Central memory CD4-positive, alpha-beta T cell (primary cell): ENCODE data around the gene C2CD2L.
"Not testable (repeated sequence)": the region's sequence is repeated elsewhere in the genome, so short reads cannot be mapped to it uniquely, and the experiment has no call there.

Experiments used
- DNase-seq: peaks from one replicate; pipeline ENCODE4 v3.0.0; 2022

Gene C2CD2L

DNA sequence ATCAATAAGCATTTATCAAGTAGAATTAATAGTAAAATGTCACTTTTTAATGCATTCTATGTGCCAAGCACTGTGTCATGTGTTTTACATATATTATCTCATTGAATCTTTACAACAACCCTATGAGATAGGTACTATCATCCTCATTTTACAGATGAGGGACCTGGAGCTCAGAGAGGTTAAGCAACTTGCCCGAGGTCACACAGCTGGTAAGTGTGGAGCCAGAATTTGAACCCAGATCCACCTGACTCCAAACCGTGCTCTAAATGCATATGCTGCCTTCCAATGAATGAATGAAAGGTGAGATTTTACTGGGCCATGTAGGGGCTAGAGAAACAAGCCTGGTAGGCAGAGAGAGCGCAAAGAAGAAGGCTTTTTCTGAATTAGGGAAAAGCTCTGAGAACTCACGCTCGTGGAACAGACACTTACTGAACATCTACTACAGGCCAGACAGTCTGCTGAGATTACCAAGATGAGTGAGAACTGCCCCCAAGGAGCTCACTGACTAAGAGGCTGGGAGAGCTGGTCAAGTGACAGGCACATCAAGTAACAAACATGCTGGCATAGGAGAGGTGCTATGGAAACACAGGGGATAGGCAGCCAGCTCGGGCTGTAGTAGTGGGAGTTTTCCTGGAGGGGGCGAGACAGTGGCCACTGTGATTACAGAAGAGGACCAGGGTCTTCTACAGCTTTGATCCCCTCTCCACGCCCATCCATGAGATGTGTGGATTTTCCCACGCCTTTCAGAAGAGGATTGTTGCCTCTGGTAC lies 46.1 kb downstream of the C2CD2L start:
- no peak for DNase-seq

- DNase-seq = no peak
Measured at GRCh38 chr11:119154178-119154577, 47.0 kb downstream of the C2CD2L start.

GRCh38 chr11:119155733-119156492 lies 48.8 kb downstream of the C2CD2L start:
- no peak for DNase-seq

DNA sequence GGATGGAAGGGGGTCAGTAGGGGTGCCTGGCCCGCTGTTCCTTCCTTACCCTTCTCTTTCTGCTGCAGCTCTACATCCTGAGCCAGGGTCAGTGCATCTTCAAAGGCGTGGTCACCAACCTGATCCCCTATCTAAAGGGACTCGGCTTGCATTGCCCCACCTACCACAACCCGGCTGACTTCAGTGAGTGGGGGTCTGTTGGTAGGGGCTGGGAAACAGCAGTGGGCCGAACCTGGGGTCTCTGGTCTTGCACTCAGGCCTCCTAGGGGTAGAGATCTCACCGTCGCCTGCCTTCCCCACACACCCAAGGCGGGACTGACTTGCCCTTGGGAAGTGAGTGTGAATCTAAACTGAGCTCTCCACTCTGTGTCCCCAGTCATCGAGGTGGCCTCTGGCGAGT lies 49.4 kb downstream of the C2CD2L start:
- DNase-seq = no peak

DNA sequence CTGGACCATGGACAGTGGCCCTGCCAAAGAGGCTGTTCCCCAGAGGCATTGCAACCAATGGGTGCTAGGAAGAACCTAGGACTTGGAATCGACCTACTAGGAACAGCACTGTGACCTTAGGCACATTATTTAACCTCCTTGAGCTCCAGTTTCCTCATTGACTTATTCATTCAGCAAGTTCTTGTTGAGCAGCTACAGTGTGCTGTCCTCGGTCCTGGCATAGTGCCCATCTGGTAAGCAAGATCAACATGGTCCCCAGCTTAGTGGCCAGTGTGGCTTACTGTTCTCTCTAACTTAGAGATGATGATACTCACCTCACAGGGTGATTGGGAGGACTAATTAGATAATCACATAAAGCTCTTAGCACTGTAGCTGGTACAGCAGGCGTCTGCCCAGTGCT lies 49.9 kb downstream of the C2CD2L start:
- no peak for DNase-seq

DNA sequence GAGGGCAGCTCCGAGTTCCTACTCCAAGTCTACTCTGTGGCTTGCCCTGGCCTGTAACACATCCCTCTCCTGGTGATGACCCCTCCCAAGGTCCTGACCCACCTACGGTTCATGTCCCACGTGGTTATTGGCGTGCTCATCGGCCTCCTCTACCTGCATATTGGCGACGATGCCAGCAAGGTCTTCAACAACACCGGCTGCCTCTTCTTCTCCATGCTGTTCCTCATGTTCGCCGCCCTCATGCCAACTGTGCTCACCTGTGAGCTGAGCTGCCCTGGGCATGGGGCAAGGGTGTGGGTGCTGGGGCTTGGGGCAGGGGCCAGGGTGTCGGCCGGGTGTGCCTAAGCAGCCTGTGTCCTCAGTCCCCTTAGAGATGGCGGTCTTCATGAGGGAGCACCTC lies 51.3 kb downstream of the C2CD2L start:
- DNase-seq = no peak

DNA sequence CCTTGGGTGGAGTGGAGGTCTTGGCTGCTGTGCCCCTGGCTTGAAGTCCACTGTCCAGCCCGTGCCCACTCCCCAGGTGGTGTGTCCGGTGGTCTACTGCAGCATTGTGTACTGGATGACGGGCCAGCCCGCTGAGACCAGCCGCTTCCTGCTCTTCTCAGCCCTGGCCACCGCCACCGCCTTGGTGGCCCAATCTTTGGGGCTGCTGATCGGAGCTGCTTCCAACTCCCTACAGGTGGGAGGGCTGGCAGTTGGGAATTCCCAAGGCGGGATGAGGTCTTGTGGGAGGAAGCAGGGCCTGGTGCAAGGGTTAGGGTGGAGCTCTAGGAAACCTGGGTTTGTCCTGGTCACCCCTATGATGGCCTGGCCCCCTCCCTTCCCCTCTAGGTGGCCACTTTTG lies 53.0 kb downstream of the C2CD2L start:
- no peak for DNase-seq

DNA sequence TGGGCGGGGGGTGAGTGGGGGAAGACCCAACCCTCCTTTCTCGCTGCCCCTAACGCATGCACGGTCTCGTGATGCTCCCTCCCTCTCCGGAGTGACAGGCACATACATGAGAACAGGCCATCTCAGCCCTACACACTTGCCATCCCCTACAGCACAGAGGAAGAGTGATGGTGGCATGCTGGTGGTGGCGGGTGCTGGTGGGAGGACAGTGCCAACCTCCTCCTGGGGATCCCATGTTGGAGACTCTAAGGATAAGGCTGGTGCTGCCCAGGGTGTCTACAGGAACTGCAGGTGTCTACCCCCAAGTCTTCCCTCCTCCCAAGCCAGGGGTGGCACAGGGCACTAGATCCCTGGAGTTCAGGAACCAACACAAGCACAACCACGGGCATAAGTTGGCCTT lies 54.7 kb downstream of the C2CD2L start:
- DNase-seq = no peak

DNA sequence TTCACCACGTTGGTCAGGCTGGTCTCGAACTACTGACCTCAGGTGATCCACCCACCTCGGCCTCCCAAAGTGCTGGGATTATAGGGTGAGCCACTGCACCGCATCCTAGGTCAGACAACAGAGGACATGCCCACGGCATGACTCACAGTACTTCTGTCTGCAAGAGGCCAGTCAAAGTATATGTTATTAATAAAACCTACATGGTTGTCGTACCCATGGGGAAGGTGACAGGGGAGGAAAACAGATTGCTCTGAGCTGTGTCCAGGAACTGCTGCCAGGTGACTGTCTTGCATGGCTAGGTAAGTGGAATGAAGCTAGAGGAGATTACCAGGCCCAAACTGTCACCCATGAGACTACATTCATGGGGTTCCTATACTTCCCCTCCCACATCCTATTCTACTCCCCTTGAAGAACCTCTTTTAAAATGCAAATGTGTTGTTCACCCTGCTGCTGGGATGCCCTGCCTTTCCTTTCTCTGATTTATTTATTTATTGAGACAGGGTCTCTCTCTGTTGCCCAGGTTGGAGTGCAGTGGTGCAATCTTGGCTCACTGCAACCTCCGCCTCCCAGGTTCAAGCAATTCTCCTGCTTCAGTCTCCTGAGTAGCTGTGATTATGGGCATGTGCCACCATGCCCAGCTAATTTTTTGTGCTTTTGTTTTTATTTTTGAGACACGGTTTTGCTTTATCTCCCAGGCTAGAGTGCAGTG lies 59.4 kb downstream of the C2CD2L start:
- no peak for DNase-seq

DNA sequence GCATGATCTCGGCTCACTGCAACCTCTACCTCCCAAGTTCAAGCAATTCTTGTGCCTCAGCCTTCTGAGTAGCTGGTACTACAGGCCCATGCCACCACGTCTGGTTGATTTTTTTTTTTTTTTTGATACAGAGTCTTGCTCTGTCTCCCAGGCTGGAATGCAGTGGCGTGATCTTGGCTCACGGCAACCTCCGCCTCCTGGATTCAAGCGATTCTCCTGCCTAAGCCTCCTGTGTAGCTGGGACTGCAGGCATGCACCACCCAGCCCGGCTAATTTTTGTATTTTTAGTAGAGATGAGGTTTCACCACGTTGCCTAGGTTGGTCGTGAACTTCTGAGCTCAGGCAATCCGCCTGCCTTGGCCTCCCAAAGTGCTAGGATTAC lies 59.9 kb downstream of the C2CD2L start:
- not testable (repeated sequence) for DNase-seq

DNA sequence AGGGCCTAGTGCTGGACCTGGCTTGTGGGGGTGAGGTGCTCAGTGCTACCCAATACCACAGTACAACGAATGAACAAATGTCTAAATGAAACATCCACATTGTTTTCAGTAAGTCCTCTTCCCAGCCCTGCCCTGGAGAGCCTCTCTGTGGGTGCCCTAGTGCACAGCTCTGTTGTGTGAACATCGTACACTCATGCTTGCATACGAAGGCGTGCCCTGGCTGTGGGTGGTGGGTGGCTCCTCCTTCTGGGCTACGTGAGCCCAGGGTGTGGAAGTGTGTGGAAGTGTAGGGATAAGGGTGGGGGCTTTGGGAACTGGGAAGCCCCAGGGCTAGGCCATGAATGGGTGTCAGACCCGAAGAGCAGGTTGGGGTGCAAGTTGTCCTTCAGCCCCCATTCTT lies 60.8 kb downstream of the C2CD2L start:
- DNase-seq = no peak
